Activated CD8-positive, alpha-beta memory T cell treated with anti-CD3 and anti-CD28 coated beads for 36 hours (primary cell): ENCODE results near the gene HMGB4. TPM values are rescaled to one million over a fixed set of nuclear protein-coding genes. Genes with fewer than 3 reads are reported as not detected.

Experiments
- CTCF ChIA-PET: fragments of 350-600 bp; sonication (Branson Sonifier 250); formaldehyde crosslinking; loops from one replicate; lab custom pipeline; 2021; ENCODE audit warnings: antibody characterized with exemption; lab: Charles Lee
- POLR2A ChIA-PET: fragments of 350-600 bp; sonication (Branson Sonifier 250); formaldehyde crosslinking; loops from one replicate; lab custom pipeline; 2021; ENCODE audit warnings: antibody characterized with exemption; lab: Charles Lee
- total RNA-seq, 2 experiments: library from RNA; stranded (reverse); gene quantifications; one replicate each; pipeline ENCODE4 v1.2.3, GENCODE V29; 2021

The HMGB4 gene
- total RNA-seq, 2 experiments from 2014 or later = not detected

DNA sequence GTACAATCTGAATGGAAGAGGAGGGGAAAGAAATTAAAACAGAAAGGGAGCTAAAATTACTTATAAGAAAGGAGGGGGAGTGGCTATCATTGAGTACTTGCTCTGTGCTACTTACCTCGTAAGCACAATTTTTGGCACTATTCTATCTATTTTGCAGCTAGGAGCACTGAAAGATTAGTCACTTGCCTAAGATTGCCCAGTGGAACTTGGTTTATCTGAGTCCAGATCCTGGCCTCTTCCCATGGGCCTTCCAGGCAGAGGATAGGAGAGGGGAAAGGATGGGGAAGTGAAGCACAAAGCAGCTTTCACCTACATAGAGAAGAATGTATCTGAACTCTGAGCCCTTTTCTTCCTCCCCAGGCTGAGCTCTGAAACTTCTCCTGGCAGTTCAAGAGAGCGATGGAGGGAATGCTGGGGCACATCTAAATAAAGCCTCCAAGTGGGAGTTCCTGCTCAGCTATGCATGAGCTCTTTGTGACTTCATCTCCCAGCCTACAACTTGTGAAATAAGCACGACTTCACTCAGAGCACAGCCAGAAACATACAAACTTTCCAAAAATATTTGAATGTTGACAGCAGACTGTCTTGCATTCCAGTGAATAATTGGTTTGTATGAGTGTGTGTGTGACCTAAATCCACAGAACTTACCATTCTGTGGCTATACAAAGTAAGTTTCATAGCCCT, 29.4 kb downstream of the HMGB4 start:
- ChIA-PET CTCF (no interaction called here), POLR2A (no interaction called here)

GRCh38 chr1:33895396-33895795, 31.5 kb downstream of the HMGB4 start:
- POLR2A ChIA-PET = no interaction called here
- CTCF ChIA-PET = no interaction called here

DNA sequence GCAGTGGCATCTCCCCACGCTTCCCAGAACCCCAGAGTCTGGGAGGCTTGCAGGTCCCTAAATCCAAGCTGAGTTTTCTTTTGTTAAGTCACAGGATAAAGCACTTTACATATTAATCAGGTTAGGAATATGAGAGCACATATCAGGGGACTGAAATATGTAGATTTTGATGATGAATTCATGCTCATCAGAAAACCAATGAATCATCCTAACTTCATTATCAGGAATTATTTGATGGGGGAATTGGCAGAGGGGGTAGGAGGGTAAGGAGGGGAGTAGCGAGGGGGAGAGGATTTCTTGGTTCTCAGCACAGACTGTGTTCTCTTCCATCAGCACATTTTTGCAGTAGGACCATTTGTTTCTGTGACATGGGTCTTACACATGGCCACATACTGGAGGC, 32.1 kb downstream of the HMGB4 start:
- ChIA-PET POLR2A (no interaction called here), CTCF (no interaction called here)

- ChIA-PET CTCF (no interaction called here), POLR2A (no interaction called here)
Measured at GRCh38 chr1:33897092-33897725, 33.3 kb downstream of the HMGB4 start.

- CTCF ChIA-PET = interaction anchor here (0.6 kb wide), 1 partner anchor 9 kb away, joined by 3 read pairs; no protein-coding TSS in a partner anchor
- POLR2A ChIA-PET = no interaction called here
Measured at GRCh38 chr1:33898406-33898805, 34.5 kb downstream of the HMGB4 start.

- POLR2A ChIA-PET = no interaction called here
- CTCF ChIA-PET = interaction anchor here (1.3 kb wide), 1 partner anchor 602 kb away, joined by 3 read pairs; no protein-coding TSS in a partner anchor
Measured at GRCh38 chr1:33898881-33899280, 35.0 kb downstream of the HMGB4 start.

DNA sequence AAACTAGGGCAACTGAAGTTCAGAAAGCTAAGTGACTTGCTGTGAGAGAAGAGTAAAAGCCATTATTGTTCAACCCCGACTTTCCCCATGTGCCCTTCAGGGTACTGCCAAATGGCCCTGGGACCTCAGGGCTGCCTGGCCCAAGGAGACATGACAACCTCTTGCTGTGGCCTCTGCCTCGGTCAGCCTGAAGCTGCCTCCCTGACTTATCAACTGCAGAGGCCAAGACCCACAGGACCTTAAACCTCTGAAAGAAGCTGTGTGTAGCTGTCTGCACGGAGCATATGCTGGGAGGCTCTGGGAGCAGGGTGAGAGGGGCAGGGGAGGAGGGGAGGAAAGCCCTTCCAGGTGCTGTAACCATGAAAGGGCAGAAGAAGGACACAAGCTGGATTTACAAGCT, 35.9 kb downstream of the HMGB4 start:
- ChIA-PET CTCF (interaction anchor here (1.3 kb wide), 1 partner anchor 601 kb away, joined by 3 read pairs; no protein-coding TSS in a partner anchor), POLR2A (no interaction called here)

GRCh38 chr1:33902486-33903209, 38.8 kb downstream of the HMGB4 start:
- ChIA-PET CTCF (no interaction called here), POLR2A (no interaction called here)

- ChIA-PET POLR2A (no interaction called here), CTCF (no interaction called here)
Measured at GRCh38 chr1:33903210-33903589, 39.3 kb downstream of the HMGB4 start.

GRCh38 chr1:33905241-33905640, 41.4 kb downstream of the HMGB4 start:
- CTCF ChIA-PET = no interaction called here
- POLR2A ChIA-PET = no interaction called here

- POLR2A ChIA-PET = no interaction called here
Measured at GRCh38 chr1:33906156-33906555, 42.3 kb downstream of the HMGB4 start.

GRCh38 chr1:33908324-33908956, 44.6 kb downstream of the HMGB4 start:
- POLR2A ChIA-PET = no interaction called here

More at GRCh38 chr1:33906156-33906555, 42.3 kb downstream of the HMGB4 start:
- CTCF ChIA-PET = no interaction called here

More at GRCh38 chr1:33908324-33908956, 44.6 kb downstream of the HMGB4 start:
- CTCF ChIA-PET = interaction anchor here (0.7 kb wide), 1 partner anchor 50 kb away, joined by 3 read pairs; no protein-coding TSS in a partner anchor
